ENCODE results near the gene MYCBPAP.

The MYCBPAP gene

DNA sequence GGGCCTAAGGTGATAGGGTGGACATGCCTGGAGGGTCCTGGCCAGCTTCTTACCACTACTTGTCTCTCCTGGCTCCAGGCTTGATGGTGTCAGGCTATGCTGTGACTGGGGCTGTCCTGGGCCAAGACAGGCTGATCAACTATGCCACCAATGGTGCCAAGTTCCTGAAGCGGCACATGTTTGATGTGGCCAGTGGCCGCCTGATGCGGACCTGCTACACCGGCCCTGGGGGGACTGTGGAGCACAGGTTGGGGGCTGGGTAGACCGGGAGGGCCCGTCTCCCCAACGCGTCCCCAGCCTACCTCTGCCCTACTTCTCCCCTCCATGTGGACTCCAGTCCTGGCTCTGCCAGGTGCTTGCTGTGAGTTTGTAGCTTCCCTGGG, 43.2 kb downstream of the MYCBPAP start:
- peaks cover 0 to 40% of the 10 kb centered on the region in 2 donors for H3K36me3 ChIP-seq (ENCODE audit: control insufficient read depth in 1 of 2, insufficient read depth in 2 of 2, low read length in 2 of 2)

GRCh38 chr17:50551884-50552283, 43.6 kb downstream of the MYCBPAP start:
- Histone ChIP-seq H3K4me1 (ENCODE audit: control insufficient read depth in 1 of 2, insufficient read depth in 2 of 2, low read length in 2 of 2) (peaks cover 4 to 10% of the 10 kb centered on the region in 2 donors), H3K36me3 (ENCODE audit: control insufficient read depth in 1 of 2, insufficient read depth in 2 of 2, low read length in 2 of 2) (peaks cover 0 to 43% of the 10 kb centered on the region in 2 donors), H3K27ac (ENCODE audit: low read length) (no peak overlapping the region), H3K27me3 (ENCODE audit: low read depth, low read length) (no peaks in the 10 kb centered on the region), H3K9me3 (ENCODE audit: control insufficient read depth in 1 of 2, low read length in 2 of 2) (no peaks in the 10 kb centered on the region), H3K4me3 (ENCODE audit: low read depth in 1 of 2, low read length in 2 of 2) (no peak overlapping the region)

More for the DNA sequence above, 43.2 kb downstream of the MYCBPAP start:
- Histone ChIP-seq H3K9me3 (ENCODE audit: control insufficient read depth in 1 of 2, low read length in 2 of 2) (no peaks in the 10 kb centered on the region), H3K4me3 (ENCODE audit: low read depth in 1 of 2, low read length in 2 of 2) (no peak overlapping the region), H3K27ac (ENCODE audit: low read length) (no peak overlapping the region), H3K4me1 (ENCODE audit: control insufficient read depth in 1 of 2, insufficient read depth in 2 of 2, low read length in 2 of 2) (peaks cover 4 to 14% of the 10 kb centered on the region in 2 donors), H3K27me3 (ENCODE audit: low read depth, low read length) (no peaks in the 10 kb centered on the region)

GRCh38 chr17:50554201-50554600, 46.0 kb downstream of the MYCBPAP start:
- H3K4me1 ChIP-seq (ENCODE audit: control insufficient read depth in 1 of 2, insufficient read depth in 2 of 2, low read length in 2 of 2), result peaks cover 0 to 10% of the 10 kb centered on the region in 2 donors
- H3K27me3 ChIP-seq (ENCODE audit: low read depth, low read length), result peaks cover 5% of the 10 kb centered on the region
- H3K9me3 ChIP-seq (ENCODE audit: control insufficient read depth in 1 of 2, low read length in 2 of 2), result no peaks in the 10 kb centered on the region
- peaks cover 0 to 36% of the 10 kb centered on the region in 2 donors for H3K36me3 ChIP-seq (ENCODE audit: control insufficient read depth in 1 of 2, insufficient read depth in 2 of 2, low read length in 2 of 2)
- no peak overlapping the region for H3K4me3 ChIP-seq (ENCODE audit: low read depth in 1 of 2, low read length in 2 of 2)
- H3K27ac ChIP-seq (ENCODE audit: low read length), result no peak overlapping the region

DNA sequence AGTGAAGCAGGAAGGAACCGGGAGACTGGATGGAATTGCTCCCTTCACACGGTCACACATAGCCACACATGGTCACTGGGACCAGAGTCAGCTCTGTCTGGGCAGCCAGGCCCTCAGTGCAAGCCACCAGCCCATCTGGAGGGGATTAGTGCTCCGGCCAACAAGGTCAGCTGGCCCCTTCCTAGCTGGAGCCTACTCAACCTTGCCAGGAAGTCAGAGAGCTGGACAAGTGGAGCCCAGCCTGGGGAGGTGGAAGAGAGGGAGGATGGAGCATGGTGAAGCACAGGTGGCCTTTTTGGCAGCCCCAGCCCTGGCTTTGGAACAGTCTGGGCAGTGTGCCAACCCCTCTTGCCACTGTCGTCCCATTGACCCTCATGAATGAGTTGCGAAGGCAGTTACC, 48.6 kb downstream of the MYCBPAP start:
- Histone ChIP-seq H3K27me3 (ENCODE audit: low read depth, low read length) (peaks cover 15% of the 10 kb centered on the region), H3K27ac (ENCODE audit: low read length) (no peak overlapping the region)

DNA sequence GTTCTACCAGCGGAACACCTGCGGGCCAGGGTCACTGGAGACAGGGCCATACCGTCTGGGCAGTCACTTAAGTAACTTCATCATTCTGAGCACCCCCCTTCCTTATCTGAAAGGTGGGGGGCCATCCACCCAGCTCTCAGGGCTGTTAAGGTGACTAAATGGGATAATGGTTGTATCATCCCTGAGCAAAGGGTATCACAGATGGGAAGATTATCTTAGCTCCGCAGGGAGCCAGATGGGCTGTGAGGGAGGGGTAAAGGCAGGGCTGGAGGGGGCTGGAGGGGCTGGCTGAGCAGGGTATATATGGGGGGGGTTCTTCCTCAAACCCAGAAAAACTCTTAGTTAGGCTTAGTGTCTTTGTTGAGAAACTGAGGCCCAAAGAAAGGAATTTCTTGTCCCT, 49.4 kb downstream of the MYCBPAP start:
- Histone ChIP-seq H3K9me3 (ENCODE audit: control insufficient read depth in 1 of 2, low read length in 2 of 2) (no peaks in the 10 kb centered on the region), H3K27ac (ENCODE audit: low read length) (no peak overlapping the region), H3K4me1 (ENCODE audit: control insufficient read depth in 1 of 2, insufficient read depth in 2 of 2, low read length in 2 of 2) (peaks cover 9 to 38% of the 10 kb centered on the region in 2 donors)

More for the DNA sequence above, 48.6 kb downstream of the MYCBPAP start:
- Histone ChIP-seq H3K36me3 (ENCODE audit: control insufficient read depth in 1 of 2, insufficient read depth in 2 of 2, low read length in 2 of 2) (peaks cover 0 to 20% of the 10 kb centered on the region in 2 donors), H3K9me3 (ENCODE audit: control insufficient read depth in 1 of 2, low read length in 2 of 2) (no peaks in the 10 kb centered on the region), H3K4me3 (ENCODE audit: low read depth in 1 of 2, low read length in 2 of 2) (no peak overlapping the region), H3K4me1 (ENCODE audit: control insufficient read depth in 1 of 2, insufficient read depth in 2 of 2, low read length in 2 of 2) (peaks cover 9 to 33% of the 10 kb centered on the region in 2 donors)

GRCh38 chr17:50558091-50558490, 49.9 kb downstream of the MYCBPAP start:
- Histone ChIP-seq H3K4me1 (ENCODE audit: control insufficient read depth in 1 of 2, insufficient read depth in 2 of 2, low read length in 2 of 2) (peaks cover 9 to 38% of the 10 kb centered on the region in 2 donors), H3K4me3 (ENCODE audit: low read depth in 1 of 2, low read length in 2 of 2) (no peak overlapping the region), H3K27me3 (ENCODE audit: low read depth, low read length) (peaks cover 23% of the 10 kb centered on the region), H3K9me3 (ENCODE audit: control insufficient read depth in 1 of 2, low read length in 2 of 2) (no peaks in the 10 kb centered on the region), H3K36me3 (ENCODE audit: control insufficient read depth in 1 of 2, insufficient read depth in 2 of 2, low read length in 2 of 2) (peaks cover 0 to 19% of the 10 kb centered on the region in 2 donors), H3K27ac (ENCODE audit: low read length) (no peak overlapping the region)

More for the DNA sequence above, 49.4 kb downstream of the MYCBPAP start:
- Histone ChIP-seq H3K36me3 (ENCODE audit: control insufficient read depth in 1 of 2, insufficient read depth in 2 of 2, low read length in 2 of 2) (peaks cover 0 to 19% of the 10 kb centered on the region in 2 donors), H3K27me3 (ENCODE audit: low read depth, low read length) (peaks cover 18% of the 10 kb centered on the region), H3K4me3 (ENCODE audit: low read depth in 1 of 2, low read length in 2 of 2) (no peak overlapping the region)

GRCh38 chr17:50558581-50558940, 50.3 kb downstream of the MYCBPAP start:
- peaks cover 27% of the 10 kb centered on the region for H3K27me3 ChIP-seq (ENCODE audit: low read depth, low read length)
- H3K9me3 ChIP-seq (ENCODE audit: control insufficient read depth in 1 of 2, low read length in 2 of 2), result no peaks in the 10 kb centered on the region
- peaks cover 0 to 19% of the 10 kb centered on the region in 2 donors for H3K36me3 ChIP-seq (ENCODE audit: control insufficient read depth in 1 of 2, insufficient read depth in 2 of 2, low read length in 2 of 2)
- no peak overlapping the region for H3K27ac ChIP-seq (ENCODE audit: low read length)
- H3K4me1 ChIP-seq (ENCODE audit: control insufficient read depth in 1 of 2, insufficient read depth in 2 of 2, low read length in 2 of 2), result peaks cover 9 to 38% of the 10 kb centered on the region in 2 donors
- peak overlapping the region in 1 of 2 donors; percentile 63 for H3K4me3 ChIP-seq (ENCODE audit: low read depth in 1 of 2, low read length in 2 of 2)

DNA sequence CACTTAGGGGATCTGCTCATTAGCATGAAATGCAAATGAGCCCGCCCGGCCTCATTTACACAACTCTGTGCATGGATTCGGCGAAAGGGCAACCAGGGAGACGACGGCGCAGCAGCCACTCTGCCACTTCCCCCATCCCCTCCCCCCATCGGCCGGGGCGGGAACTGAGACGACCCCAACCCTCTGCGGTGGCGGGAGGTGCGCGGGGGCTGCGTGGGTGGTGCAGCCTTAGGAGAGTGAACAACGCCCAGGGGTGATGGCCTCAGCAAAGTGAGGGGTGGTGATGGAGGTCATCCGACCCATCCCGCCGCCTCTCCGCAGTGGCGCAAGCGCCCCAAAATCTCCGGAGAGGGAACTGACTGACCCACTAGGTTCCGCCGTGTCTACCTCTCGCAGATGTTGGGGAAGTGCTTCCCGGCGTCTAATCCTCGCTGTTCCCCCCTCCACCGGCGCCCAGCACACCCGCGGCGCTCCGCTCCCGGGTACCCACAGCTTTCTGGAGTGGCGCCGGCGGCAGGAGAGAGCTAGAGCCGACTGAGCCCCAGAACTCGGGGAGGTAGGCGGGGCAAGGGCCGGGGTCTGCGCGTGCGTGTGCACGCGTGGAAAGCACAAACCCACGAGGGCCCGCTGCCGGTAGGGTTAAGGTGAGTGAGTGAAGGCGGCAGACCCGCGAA, 50.8 kb downstream of the MYCBPAP start:
- H3K27me3 ChIP-seq (ENCODE audit: low read depth, low read length), result peaks cover 32% of the 10 kb centered on the region
- H3K4me1 ChIP-seq (ENCODE audit: control insufficient read depth in 1 of 2, insufficient read depth in 2 of 2, low read length in 2 of 2), result peaks cover 9 to 38% of the 10 kb centered on the region in 2 donors
- no peak overlapping the region for H3K27ac ChIP-seq (ENCODE audit: low read length)
- peaks cover 0 to 19% of the 10 kb centered on the region in 2 donors for H3K36me3 ChIP-seq (ENCODE audit: control insufficient read depth in 1 of 2, insufficient read depth in 2 of 2, low read length in 2 of 2)
- no peaks in the 10 kb centered on the region for H3K9me3 ChIP-seq (ENCODE audit: control insufficient read depth in 1 of 2, low read length in 2 of 2)
- peak overlapping the region in 1 of 2 donors; percentile 63 for H3K4me3 ChIP-seq (ENCODE audit: low read depth in 1 of 2, low read length in 2 of 2)

GRCh38 chr17:50559674-50560184, 51.5 kb downstream of the MYCBPAP start:
- Histone ChIP-seq H3K4me3 (ENCODE audit: low read depth in 1 of 2, low read length in 2 of 2) (peak overlapping the region; percentile 37 to 63), H3K4me1 (ENCODE audit: control insufficient read depth in 1 of 2, insufficient read depth in 2 of 2, low read length in 2 of 2) (peaks cover 9 to 42% of the 10 kb centered on the region in 2 donors), H3K36me3 (ENCODE audit: control insufficient read depth in 1 of 2, insufficient read depth in 2 of 2, low read length in 2 of 2) (peaks cover 0 to 19% of the 10 kb centered on the region in 2 donors), H3K9me3 (ENCODE audit: control insufficient read depth in 1 of 2, low read length in 2 of 2) (no peaks in the 10 kb centered on the region), H3K27ac (ENCODE audit: low read length) (no peak overlapping the region), H3K27me3 (ENCODE audit: low read depth, low read length) (peaks cover 32% of the 10 kb centered on the region)

GRCh38 chr17:50560185-50560824, 52.1 kb downstream of the MYCBPAP start, which contains the start of gene CACNA1G:
CACNA1G (plus strand) TSS chr17:50560715; CDS start chr17:50561460, 745 bp downstream.
- Histone ChIP-seq H3K4me3 (ENCODE audit: low read depth in 1 of 2, low read length in 2 of 2) (peak within 1 kb of the TSS; percentile 37 to 63), H3K27me3 (ENCODE audit: low read depth, low read length) (peaks cover 32% of the 10 kb centered on the region), H3K36me3 (ENCODE audit: control insufficient read depth in 1 of 2, insufficient read depth in 2 of 2, low read length in 2 of 2) (peaks cover 0 to 14% of the 10 kb centered on the region in 2 donors), H3K9me3 (ENCODE audit: control insufficient read depth in 1 of 2, low read length in 2 of 2) (no peaks in the 10 kb centered on the region), H3K4me1 (ENCODE audit: control insufficient read depth in 1 of 2, insufficient read depth in 2 of 2, low read length in 2 of 2) (peaks cover 9 to 45% of the 10 kb centered on the region in 2 donors), H3K27ac (ENCODE audit: low read length) (no peak within 1 kb of the TSS)

GRCh38 chr17:50560931-50561745, 52.9 kb downstream of the MYCBPAP start:
- H3K27me3 ChIP-seq (ENCODE audit: low read depth, low read length), result peaks cover 33% of the 10 kb centered on the region
- H3K4me3 ChIP-seq (ENCODE audit: low read depth in 1 of 2, low read length in 2 of 2), result peak overlapping the region in 1 of 2 donors; percentile 63
- H3K9me3 ChIP-seq (ENCODE audit: control insufficient read depth in 1 of 2, low read length in 2 of 2), result no peaks in the 10 kb centered on the region
- peaks cover 0 to 6% of the 10 kb centered on the region in 2 donors for H3K36me3 ChIP-seq (ENCODE audit: control insufficient read depth in 1 of 2, insufficient read depth in 2 of 2, low read length in 2 of 2)
- peaks cover 9 to 52% of the 10 kb centered on the region in 2 donors for H3K4me1 ChIP-seq (ENCODE audit: control insufficient read depth in 1 of 2, insufficient read depth in 2 of 2, low read length in 2 of 2)
- H3K27ac ChIP-seq (ENCODE audit: low read length), result no peak overlapping the region

Measured in muscle layer of duodenum (tissue), 2 donors.